Kidney (tissue), 14 donors: ENCODE results near the gene IL9. TPM values are rescaled to one million over a fixed set of nuclear protein-coding genes. Genes with fewer than 3 reads are reported as not detected.

Source experiments
- DNase-seq, 5 donors: peaks; one replicate each; pipeline ENCODE4 v3.0.0-alpha.2; 2013 to 2020
- FAIRE-seq: peaks from 2 replicates; lab custom pipeline; 2012; peaks lifted over from hg19 to GRCh38; lab: Jason Lieb, UNC
- H3K27ac ChIP-seq, 2 donors: one replicate each; pipeline ENCODE4 v1.7.0; 2013; ENCODE audit warnings: low read depth in 2 of 2, low read length in 2 of 2, inconsistent platforms in 1 of 2
- H3K27me3 ChIP-seq: one replicate; pipeline ENCODE4 v1.7.1; 2013; ENCODE audit warnings: low read length, inconsistent platforms; ENCODE audit not compliant: control insufficient read depth, insufficient read depth
- H3K36me3 ChIP-seq, 3 donors: one replicate each; pipeline versions ENCODE4 v1.7.0 to v1.7.1; 2013; ENCODE audit warnings: low read length in 3 of 3, control low read depth in 1 of 3, inconsistent platforms in 1 of 3; ENCODE audit not compliant: insufficient read depth in 3 of 3, control insufficient read depth in 2 of 3
- H3K4me1 ChIP-seq, 3 donors: one replicate each; pipeline versions ENCODE4 v1.7.0 to v1.7.1; 2013; ENCODE audit warnings: low read length in 3 of 3, inconsistent platforms in 1 of 3, low read depth in 1 of 3; ENCODE audit not compliant: control insufficient read depth in 2 of 3, insufficient read depth in 2 of 3
- H3K4me3 ChIP-seq, 3 donors: one replicate each; pipeline versions ENCODE4 v1.7.0 to v1.8.1; 2013; ENCODE audit warnings: low read length in 3 of 3, control low read depth in 1 of 3, inconsistent platforms in 1 of 3
- H3K9ac ChIP-seq, 3 donors: one replicate each; pipeline versions ENCODE4 v1.7.0 to v1.7.1; 2013; ENCODE audit warnings: low read length in 3 of 3, control low read depth in 1 of 3, inconsistent platforms in 1 of 3
- H3K9me3 ChIP-seq, 3 donors: one replicate each; pipeline versions ENCODE4 v1.7.0 to v1.7.1; 2013; ENCODE audit warnings: low read length in 3 of 3, control low read depth in 1 of 3, inconsistent platforms in 1 of 3; ENCODE audit not compliant: control insufficient read depth in 2 of 3, insufficient read depth in 1 of 3
- intact Hi-C: fragments of 100-400 bp; cut with DNase I; formaldehyde crosslinking; loops from one replicate; pipeline ENCODE4 v1.11.1; 2022
- polyA plus RNA-seq: library from polyadenylated mRNA; stranded (reverse); fragments of 350-450 nt; fragmentation: Illumina TruSeq; extraction: RNeasy Lipid Tissue Mini Kit (QIAGEN cat#74804); gene quantifications from one replicate; pipeline ENCODE4 v1.2.3, GENCODE V29; 2014; ENCODE audit warnings: low read depth, low replicate concordance; ENCODE audit not compliant: insufficient read depth
- total RNA-seq: library from RNA; stranded (reverse); fragmentation: NEBNext Ultra II Directional; extraction: Animal tissue kit (Norgen Biotek cat#: 25700); gene quantifications from one replicate; pipeline ENCODE4 v1.2.1, GENCODE V29; 2021
- TF ChIP-seq, protein P1 (sequence below): IDR thresholded peaks from 3 replicates; pipeline ENCODE4 v1.5.1; 2012; ENCODE audit warnings: mild to moderate bottlenecking, moderate library complexity, borderline replicate concordance; ENCODE audit not compliant: insufficient read depth; ENCODE audit errors: extremely low read depth
- donor health status: control.
- donor health status: control.
- donor health status: control.
- donor health status: control.
- donor health status: control.
- donor health status: DM: yes; HTN: yes; CAD: no.
- donor health status: Normal renal cell carcinoma (clear cell type).

The IL9 gene
- total and polyA plus RNA-seq, 2 donors from 2014 or later: not detected

DNA sequence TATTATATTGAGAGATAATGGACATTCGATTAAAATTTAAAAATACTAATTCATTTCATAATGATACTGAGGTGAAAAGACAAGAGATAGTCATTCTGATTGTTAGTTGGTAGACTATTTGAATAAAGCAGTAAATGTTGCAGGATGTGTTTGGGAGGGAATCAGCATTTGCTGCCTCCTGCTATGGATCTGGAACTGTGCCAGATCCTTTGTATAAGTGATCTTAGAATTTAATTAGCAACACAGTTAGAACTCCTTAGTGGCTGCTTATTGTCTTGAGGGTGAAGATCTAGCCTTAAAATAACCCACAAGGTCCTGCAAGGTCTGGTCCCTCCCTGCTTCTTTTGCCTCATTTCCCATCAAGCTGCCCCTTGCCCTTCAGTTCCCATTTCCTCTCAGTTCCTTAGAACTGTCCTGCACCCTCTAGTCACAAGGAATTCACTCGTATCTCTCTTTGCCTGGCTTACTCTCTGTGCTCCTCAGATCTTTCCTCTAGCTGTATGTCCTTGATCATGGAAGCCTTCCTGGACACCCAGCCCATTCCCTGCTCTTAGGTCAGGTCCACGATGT, 46.6 kb upstream of the IL9 start:
- Histone ChIP-seq H3K27me3 (no peaks in the 10 kb centered on the region), H3K27ac (no peak overlapping the region), H3K9me3 (no peaks in the 10 kb centered on the region), H3K4me1 (no peaks in the 10 kb centered on the region), H3K36me3 (no peaks in the 10 kb centered on the region), H3K4me3 (no peak overlapping the region), H3K9ac (no peak overlapping the region)
- intact Hi-C loops: no loop called here
- DNase-seq (no peak), FAIRE-seq (no peak)
- TF ChIP-seq, protein P1, sequence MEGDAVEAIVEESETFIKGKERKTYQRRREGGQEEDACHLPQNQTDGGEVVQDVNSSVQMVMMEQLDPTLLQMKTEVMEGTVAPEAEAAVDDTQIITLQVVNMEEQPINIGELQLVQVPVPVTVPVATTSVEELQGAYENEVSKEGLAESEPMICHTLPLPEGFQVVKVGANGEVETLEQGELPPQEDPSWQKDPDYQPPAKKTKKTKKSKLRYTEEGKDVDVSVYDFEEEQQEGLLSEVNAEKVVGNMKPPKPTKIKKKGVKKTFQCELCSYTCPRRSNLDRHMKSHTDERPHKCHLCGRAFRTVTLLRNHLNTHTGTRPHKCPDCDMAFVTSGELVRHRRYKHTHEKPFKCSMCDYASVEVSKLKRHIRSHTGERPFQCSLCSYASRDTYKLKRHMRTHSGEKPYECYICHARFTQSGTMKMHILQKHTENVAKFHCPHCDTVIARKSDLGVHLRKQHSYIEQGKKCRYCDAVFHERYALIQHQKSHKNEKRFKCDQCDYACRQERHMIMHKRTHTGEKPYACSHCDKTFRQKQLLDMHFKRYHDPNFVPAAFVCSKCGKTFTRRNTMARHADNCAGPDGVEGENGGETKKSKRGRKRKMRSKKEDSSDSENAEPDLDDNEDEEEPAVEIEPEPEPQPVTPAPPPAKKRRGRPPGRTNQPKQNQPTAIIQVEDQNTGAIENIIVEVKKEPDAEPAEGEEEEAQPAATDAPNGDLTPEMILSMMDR: no peak

DNA sequence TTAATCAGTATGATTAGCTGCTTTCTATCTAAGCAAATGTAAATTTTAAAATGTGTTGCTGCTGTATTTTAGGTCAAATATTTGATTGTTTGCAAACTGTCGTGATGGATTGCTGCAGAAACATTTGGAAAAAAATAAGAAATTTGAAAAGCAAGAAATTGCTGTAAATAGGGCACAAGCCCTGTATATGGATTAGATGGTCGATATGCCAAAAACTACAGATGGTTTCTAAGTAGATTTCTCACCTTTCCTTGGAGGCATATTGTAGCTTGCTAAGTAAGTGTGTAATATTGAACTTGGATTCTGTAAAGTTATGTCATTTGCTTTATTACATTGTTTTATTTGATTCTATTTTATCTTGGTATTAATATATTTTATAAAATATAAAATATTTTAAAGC, 46.1 kb upstream of the IL9 start:
- TF ChIP-seq, protein P1: no peak
- intact Hi-C loops: no loop called here
- Histone ChIP-seq H3K4me1 (no peaks in the 10 kb centered on the region), H3K36me3 (no peaks in the 10 kb centered on the region), H3K27ac (no peak overlapping the region), H3K27me3 (no peaks in the 10 kb centered on the region), H3K9ac (no peak overlapping the region), H3K9me3 (no peaks in the 10 kb centered on the region), H3K4me3 (no peak overlapping the region)
- DNase-seq: no peak
- no peak for FAIRE-seq

DNA sequence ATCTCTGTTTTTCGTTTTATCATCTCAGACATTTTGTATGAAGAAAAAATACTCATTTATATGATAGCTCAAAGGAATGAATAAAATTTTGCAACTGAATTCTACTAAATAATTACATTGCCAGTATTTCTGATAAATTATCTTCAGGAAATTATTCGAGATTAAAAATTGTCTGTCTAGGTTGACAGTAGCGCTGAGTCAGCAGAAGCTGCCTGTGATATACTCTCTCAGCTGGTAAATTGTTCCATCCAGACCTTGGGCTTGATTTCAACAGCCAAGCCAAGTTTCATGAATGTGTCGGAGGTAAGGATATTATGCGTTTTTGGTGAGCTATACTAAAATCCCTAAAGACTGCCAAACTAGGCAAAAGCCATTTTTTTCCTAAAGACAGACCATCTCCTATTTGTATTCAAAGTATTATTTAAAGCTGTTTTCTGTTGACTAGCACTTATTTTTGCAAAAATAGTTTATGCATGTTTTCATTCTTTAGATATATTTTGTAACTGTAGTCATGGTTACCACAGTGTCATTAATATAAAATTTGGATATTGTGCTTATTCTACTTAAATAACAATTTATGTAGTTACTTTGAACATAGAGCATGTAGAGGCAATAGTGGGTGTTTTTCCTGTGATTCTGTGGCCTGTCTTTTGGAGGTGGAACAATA, 41.7 kb upstream of the IL9 start:
- no peaks in the 10 kb centered on the region for H3K27me3 ChIP-seq
- DNase-seq (no peak), FAIRE-seq (no peak)
- no peaks in the 10 kb centered on the region for H3K9me3 ChIP-seq
- TF ChIP-seq, protein P1: no peak
- H3K27ac ChIP-seq: no peak overlapping the region
- no peaks in the 10 kb centered on the region for H3K36me3 ChIP-seq
- intact Hi-C loops: no loop called here
- H3K4me3 ChIP-seq: no peak overlapping the region
- H3K9ac ChIP-seq: no peak overlapping the region
- no peaks in the 10 kb centered on the region for H3K4me1 ChIP-seq
